Measurements from ENCODE around the gene GRXCR1.

DNA sequence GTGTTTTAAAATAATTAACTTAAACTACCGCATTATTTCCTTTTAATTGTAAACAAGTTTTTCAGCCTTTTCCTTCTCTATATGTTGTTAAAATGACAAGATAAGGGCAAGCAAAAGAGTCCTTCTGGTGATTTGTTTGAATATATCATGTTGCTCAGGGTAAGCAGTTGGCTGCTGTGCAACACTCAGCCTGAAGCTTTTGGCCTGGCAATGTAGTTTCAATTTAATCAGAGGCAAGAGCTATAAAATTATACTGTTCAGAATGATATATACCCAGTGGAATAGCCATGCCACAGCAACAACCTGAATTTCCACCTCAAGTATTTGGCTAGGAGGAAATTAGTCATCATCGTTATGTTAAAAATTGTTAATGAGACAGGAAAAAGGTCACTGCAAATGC is 53.4 kb downstream of the GRXCR1 start:
- TF ChIP-seq, protein P1, sequence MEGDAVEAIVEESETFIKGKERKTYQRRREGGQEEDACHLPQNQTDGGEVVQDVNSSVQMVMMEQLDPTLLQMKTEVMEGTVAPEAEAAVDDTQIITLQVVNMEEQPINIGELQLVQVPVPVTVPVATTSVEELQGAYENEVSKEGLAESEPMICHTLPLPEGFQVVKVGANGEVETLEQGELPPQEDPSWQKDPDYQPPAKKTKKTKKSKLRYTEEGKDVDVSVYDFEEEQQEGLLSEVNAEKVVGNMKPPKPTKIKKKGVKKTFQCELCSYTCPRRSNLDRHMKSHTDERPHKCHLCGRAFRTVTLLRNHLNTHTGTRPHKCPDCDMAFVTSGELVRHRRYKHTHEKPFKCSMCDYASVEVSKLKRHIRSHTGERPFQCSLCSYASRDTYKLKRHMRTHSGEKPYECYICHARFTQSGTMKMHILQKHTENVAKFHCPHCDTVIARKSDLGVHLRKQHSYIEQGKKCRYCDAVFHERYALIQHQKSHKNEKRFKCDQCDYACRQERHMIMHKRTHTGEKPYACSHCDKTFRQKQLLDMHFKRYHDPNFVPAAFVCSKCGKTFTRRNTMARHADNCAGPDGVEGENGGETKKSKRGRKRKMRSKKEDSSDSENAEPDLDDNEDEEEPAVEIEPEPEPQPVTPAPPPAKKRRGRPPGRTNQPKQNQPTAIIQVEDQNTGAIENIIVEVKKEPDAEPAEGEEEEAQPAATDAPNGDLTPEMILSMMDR (IDR thresholded peaks at IDR 0.05; ENCODE audit: low read length) = no peak
- TF ChIP-seq EZH2 (IDR thresholded peaks at IDR 0.05; ENCODE audit: borderline replicate concordance, low read length) = no peak

Data from OCI-LY1 (cell line).